C4-2B (cell line): ENCODE data around the gene SYCE3.

Experiments
- CTCF ChIP-seq: fragments of 450-650 bp; conservative IDR thresholded peaks from 2 replicates; pipeline ENCODE4 v1.5.1; 2017; ENCODE audit warnings: mild to moderate bottlenecking
- ZFX ChIP-seq: fragments of 450-650 bp; IDR thresholded peaks from 2 replicates; pipeline ENCODE4 v1.6.1; 2017

- TF ChIP-seq CTCF (no peak), ZFX (no peak)
Measured at GRCh38 chr22:50608996-50609395, 46.3 kb upstream of the SYCE3 start.
